Astrocyte of the cerebellum (primary cell): Measurements from ENCODE around the gene CD164L2.
A peak's percentile ranks its signal among the peaks of the same experiment; 100 is the strongest.
"Not testable (repeated sequence)": the region's sequence is repeated elsewhere in the genome, so short reads cannot be mapped to it uniquely, and the experiment has no call there.

Source experiments
- DNase-seq: peaks from one replicate; pipeline ENCODE4 v3.0.0-alpha.2; 2011; ENCODE audit warnings: low read depth
- H3K4me3 ChIP-seq: 2 replicates; pipeline ENCODE4 v1.5.1; 2011; ENCODE audit warnings: mild to moderate bottlenecking, low read depth, low read length, moderate library complexity
- in situ Hi-C: cut with HindIII; loops from 2 replicates; pipeline ENCODE4 v1.10.0; 2017; ENCODE audit warnings: low sequenced_read_pairs
- TF ChIP-seq, protein P1 (sequence below): IDR thresholded peaks from 2 replicates; pipeline ENCODE4 v1.5.1; 2012; ENCODE audit warnings: low read length, low read depth, moderate library complexity, mild to moderate bottlenecking; ENCODE audit errors: missing control alignments

The CD164L2 gene

DNA sequence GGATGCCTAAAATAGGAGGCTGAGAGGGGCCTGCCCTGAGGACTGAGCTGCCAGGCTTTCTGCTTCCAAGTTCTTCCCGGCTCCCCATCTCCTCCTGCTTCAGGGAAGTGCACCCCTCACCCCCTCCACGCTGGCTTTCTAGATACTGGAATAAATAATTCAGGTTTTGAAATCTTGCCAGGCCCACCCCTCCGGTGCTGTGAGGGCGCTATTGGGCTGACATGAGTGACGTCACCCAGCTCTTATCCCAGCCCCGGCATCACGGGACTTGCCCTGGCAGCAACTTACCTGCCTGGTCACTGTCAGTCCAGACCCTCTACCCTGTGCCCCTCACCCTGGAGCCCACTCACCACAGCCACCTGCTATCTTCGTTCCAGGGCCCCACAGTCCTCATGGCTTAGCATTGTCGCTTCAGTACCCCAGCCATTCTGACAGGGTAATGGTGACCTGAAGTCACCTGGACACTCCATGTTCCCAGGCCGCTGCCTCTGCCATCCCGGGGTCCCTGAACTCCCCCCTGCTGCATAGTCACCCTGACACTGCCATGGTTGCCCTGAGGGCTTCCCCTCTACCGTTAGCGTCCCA, 8.5 kb upstream of the CD164L2 start:
- in situ Hi-C loops: no loop called here
- DNase-seq: no peak
- TF ChIP-seq, protein P1, sequence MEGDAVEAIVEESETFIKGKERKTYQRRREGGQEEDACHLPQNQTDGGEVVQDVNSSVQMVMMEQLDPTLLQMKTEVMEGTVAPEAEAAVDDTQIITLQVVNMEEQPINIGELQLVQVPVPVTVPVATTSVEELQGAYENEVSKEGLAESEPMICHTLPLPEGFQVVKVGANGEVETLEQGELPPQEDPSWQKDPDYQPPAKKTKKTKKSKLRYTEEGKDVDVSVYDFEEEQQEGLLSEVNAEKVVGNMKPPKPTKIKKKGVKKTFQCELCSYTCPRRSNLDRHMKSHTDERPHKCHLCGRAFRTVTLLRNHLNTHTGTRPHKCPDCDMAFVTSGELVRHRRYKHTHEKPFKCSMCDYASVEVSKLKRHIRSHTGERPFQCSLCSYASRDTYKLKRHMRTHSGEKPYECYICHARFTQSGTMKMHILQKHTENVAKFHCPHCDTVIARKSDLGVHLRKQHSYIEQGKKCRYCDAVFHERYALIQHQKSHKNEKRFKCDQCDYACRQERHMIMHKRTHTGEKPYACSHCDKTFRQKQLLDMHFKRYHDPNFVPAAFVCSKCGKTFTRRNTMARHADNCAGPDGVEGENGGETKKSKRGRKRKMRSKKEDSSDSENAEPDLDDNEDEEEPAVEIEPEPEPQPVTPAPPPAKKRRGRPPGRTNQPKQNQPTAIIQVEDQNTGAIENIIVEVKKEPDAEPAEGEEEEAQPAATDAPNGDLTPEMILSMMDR: peak; percentile 19
- H3K4me3 ChIP-seq: peak overlapping the region; percentile 71

DNA sequence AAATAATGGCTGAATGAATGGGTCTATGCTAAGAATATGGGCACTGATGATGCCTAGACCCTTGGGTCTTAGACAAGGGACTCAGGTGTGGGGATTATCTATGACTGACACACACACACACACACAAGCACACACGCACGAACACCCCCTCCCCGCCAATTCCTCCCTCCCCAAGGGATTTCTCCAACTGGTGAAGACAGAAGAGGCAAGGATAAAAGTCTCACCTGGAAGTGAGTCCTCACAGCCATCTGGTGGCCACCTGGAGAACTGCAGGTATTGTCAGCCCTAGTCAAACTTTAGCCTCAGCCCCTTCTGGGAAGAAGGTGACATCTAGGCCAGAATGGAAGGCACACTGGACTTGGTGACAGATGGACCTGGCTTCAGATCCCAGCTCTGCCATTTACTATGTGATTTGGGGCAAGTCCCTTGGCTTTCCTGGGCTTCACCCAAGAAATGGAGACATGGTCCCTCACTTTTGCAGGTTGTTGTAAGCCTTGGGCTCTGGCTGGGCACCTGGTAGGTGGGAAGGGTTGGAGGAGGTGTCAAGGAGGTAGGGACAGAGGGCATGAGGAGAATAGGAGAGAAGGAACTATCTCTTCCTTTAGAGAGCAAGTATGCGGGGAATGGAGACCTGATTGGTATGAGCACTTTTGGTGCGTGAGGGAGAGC, 5.3 kb upstream of the CD164L2 start:
- TF ChIP-seq, protein P1: peak; percentile 96
- H3K4me3 ChIP-seq: no peak overlapping the region
- in situ Hi-C loops: no loop called here
- no peak for DNase-seq

DNA sequence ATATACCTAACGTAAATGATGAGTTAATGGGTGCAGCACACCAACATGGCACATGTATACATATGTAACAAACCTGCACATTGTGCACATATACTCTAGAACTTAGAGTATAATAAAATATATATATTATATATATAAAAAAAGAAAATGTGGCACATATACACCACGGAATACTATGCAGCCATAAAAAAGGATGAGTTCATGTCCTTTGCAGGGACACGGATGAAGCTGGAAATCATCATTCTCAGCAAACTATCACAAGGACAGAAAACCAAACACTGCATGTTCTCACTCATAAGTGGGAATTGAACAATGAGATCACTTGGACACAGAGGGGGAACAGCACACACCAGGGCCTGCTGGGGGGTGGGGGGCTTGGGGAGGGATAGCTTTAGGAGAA, 1.7 kb upstream of the CD164L2 start:
- in situ Hi-C loops, H3K4me3 ChIP-seq, DNase-seq: not testable (repeated sequence)

DNA sequence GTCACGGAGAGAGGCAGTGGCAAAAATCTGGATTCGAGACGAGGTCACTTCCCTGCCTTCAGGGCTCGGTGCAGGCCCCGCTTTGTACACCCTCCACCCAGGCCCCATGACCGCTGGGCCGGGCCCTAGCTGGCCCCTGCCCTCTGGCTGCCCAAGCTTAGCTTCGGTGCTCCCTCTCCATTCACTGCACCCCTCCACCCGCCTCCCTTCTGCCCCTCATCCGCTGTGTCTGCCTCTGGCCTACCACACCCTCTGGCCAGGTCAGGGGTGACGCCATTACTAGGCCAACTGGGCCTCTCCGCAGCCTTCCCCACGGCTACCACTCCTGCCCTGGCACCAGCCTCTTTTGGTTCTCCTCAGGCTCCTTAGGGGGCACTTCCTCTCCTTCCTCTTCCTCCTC, 528 bp upstream of the CD164L2 start:
- in situ Hi-C loops: no loop called here
- H3K4me3 ChIP-seq: no peak overlapping the region
- DNase-seq: no peak
- TF ChIP-seq, protein P1: no peak

DNA sequence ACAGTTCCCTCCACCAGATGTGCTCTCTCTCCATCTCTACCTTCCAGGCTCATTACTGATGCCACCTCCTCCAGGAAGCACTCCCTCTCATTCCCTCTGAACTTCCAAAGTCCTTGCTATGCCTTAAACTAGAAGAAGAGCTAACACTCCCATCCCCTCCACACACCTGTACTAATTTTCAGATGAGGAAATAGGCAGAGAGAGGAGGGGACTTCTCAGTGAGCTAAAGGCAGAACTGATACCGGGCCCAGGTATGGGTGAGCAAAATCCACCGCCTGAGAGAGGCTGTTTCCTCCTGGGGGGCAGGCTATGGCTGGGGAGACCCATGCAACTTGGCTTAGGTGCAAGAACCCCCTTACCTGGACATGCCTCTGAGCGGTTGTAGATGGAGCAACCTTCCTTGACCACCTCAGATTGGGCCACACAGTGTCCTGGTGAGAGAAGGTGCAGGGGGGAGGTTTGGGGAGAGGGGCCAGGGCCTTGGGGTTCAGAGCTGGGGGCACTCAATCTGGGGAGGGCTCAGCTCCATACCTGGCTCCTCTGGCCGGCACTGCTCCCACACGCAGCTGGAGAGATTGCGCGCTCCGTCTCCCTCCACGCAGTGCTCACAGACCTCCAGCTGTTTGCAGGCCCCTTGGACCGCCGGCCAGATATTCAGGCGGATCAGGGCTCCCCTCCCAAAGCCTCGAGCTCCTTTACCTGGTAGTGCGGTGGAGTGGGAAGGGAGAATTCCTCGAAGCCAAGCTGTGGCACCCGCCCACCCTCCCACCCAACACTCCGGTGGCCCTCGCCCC, 967 bp downstream of the CD164L2 start:
- no peak for DNase-seq
- H3K4me3 ChIP-seq: no peak overlapping the region

DNA sequence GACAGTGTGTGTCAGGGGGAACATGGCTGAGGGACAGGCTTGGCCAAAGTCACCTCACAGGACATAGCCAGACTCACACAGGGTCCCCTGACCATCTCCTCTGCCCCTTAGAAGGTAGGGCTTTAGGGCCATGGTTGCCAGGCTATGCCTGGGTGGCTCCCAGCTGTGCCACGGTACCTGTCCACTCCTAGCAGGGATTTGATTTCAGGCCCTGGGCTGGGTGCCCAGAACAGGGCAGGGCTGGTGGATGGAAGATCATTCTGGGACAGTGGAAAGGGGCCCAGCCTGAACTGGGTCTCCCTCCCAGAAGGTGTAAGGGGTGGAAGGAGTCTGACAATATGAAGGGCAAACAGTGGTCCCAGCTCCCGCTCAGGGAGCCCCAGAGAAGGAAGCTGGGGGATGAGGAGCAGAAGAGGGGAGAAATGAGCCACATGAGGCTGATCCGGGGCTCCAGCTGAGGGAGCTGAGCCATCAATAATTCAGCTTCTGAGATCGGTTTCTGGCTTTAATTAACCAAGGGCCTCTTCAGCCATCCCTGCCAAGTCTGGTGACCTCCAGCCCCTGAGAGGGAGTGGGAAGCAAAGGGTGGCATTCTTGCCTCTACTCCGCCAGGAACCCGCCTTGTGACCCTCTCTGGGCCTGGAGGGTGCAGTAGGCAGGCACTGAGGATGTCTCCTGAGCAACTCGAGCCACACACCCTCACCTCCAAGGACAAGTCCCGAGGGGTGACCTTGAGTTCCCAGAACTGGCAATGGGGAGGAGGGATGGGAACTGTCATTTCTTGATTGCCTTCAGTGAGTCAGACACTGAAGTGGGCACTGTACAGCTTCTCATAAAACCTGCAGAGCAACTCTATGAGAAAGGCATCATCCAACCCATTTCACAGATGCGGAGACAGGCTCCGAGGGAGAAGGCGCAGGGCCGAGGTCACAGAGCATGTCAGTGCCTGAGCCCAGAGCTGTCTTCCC, 2.1 kb downstream of the CD164L2 start:
- no peak for DNase-seq
- in situ Hi-C loops: no loop called here
- TF ChIP-seq, protein P1: no peak
- no peak overlapping the region for H3K4me3 ChIP-seq

More for the DNA sequence above, 967 bp downstream of the CD164L2 start:
- TF ChIP-seq, protein P1: no peak
- in situ Hi-C loops: no loop called here
